Liver (tissue), 3 donors: ENCODE measurements around the gene SLC25A46.
"Not testable (repeated sequence)": the region's sequence is repeated elsewhere in the genome, so short reads cannot be mapped to it uniquely, and the experiment has no call there.

ENCODE experiments used
- CTCF ChIP-seq: fragments of 150-350 bp; IDR thresholded peaks from 2 replicates; pipeline ENCODE4 v1.5.1; 2017; ENCODE audit warnings: improper control_type of control experiment, low read depth, low read length; ENCODE audit not compliant: missing input control
- EGR1 ChIP-seq, 2 donors: IDR thresholded peaks; 2 replicates each; pipeline ENCODE4 v1.6.1; 2016 to 2018; ENCODE audit warnings: antibody characterized with exemption in 2 of 2, low read depth in 2 of 2
- TAF1 ChIP-seq: conservative IDR thresholded peaks from 2 replicates; pipeline ENCODE4 v1.6.1; 2016; ENCODE audit warnings: antibody characterized with exemption, mild to moderate bottlenecking
- YY1 ChIP-seq: IDR thresholded peaks from 2 replicates; pipeline ENCODE4 v1.6.1; 2016; ENCODE audit warnings: antibody characterized with exemption, mild to moderate bottlenecking
- donor health status: healthy.
- donor health status: healthy.

DNA sequence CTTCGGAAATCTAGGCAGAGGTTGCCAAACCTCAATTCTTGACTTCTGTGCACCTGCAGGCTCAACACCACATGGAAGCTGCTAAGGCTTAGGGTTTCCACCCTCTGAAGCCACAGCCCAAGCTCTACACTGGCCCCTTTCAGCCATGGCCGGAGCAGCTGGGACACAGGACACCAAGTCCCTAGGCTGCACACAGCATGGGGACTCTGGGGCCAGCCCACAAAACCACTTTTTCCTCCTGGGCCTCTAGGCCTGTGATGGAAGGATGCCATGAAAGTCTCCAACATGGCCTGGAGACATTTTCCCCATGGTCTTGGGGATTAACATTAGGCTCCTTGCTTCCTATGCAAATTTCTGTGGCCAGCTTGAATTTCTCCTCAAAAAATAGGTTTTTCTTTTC lies 7.3 kb upstream of the SLC25A46 start:
- not testable (repeated sequence) for TF ChIP-seq YY1; CTCF; EGR1 (IDR thresholded peaks at IDR 0.05; ENCODE audit: low read depth in 2 of 2); TAF1
